ENCODE results near the gene LOXL1. TPM values are rescaled to one million over a fixed set of nuclear protein-coding genes. Genes with fewer than 3 reads are reported as not detected.

LOXL1 gene
- total RNA-seq, 1 donor from 2014 or later, result 129 TPM

- DNase-seq (ENCODE audit: low read depth), result peak; percentile 95
Observed at GRCh38 chr15:73991726-73992593, 65.7 kb downstream of the LOXL1 start, which contains the start of gene STOML1. Gene STOML1, minus strand, starts transcription at chr15:73992295. Its CDS starts 72 bp downstream, at chr15:73992223.

- DNase-seq (ENCODE audit: low read depth), result no peak
Observed at GRCh38 chr15:73992594-73992898, 66.3 kb downstream of the LOXL1 start.

DNA sequence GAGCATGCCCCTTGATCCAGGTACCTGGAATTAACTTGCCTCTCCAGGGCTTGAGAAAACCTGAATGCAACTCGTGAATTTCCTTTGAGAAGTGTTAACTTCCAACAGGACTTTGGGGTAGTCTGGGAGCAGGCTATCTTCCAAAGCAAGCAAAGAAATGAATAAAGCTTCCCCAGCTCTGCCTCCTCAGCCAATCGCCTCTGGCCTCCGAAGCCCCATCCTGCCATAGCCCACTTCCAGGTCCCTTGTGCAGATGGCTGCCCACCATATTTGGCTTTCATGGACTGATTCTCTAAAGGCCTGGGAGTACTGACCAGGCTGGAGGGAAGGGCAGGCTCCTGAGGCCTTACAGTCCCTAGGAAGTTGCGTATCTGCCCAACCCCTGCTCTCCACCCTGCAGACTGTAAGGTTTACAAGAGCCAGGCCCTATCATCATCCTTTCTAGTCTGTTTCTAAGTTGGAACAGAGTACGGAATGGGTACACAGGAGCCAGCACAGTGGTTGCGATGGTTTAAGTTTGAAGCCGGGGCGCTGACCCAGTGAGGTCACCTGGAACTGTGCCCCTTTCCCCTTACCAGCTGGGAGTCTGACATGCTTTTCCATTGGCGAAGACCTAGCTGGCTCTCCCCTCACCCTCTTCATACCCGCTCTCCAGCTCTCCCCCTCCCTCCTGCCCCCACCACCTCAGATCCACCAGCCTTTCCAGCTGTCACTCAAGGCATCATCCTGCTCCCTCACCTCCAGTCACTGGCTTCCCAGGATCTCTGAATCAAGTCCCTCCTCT, 67.1 kb downstream of the LOXL1 start:
- DNase-seq (ENCODE audit: low read depth), result no peak

GRCh38 chr15:73994413-73994883, 68.2 kb downstream of the LOXL1 start, which contains the start of gene PML:
Gene PML, plus strand, starts transcription at chr15:73994716. Its CDS starts 97 bp downstream, at chr15:73994813.
- peak; percentile 96 for DNase-seq (ENCODE audit: low read depth)

- no peak for DNase-seq (ENCODE audit: low read depth)
Observed at GRCh38 chr15:73994912-73995622, 68.8 kb downstream of the LOXL1 start.

- DNase-seq (ENCODE audit: low read depth), result no peak
Observed at GRCh38 chr15:73996267-73996666, 70.0 kb downstream of the LOXL1 start.

DNA sequence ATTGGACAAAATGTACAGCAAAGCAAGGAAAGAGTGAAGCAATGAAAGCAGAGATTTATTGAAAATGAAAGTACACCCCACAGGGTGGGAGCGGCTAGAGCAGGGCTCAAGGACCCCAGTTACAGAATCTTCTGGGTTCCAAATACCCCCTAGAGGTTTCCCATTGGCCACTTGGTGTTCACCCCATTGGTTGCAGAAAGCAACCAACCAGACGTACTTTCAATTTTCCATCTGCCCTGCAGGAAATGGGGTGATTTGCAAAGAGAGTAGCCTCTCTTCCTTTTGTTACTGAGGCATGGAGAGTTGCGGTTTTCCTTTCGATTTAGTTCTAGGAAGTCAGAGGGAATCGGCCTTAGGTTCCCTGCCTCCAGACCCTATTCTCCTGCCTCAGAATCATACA, 70.7 kb downstream of the LOXL1 start:
- peak; percentile 56 for DNase-seq (ENCODE audit: low read depth)

DNA sequence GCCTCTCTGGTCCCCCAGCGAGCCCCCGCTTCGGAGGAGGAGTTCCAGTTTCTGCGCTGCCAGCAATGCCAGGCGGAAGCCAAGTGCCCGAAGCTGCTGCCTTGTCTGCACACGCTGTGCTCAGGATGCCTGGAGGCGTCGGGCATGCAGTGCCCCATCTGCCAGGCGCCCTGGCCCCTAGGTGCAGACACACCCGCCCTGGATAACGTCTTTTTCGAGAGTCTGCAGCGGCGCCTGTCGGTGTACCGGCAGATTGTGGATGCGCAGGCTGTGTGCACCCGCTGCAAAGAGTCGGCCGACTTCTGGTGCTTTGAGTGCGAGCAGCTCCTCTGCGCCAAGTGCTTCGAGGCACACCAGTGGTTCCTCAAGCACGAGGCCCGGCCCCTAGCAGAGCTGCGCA, 71.7 kb downstream of the LOXL1 start:
- DNase-seq (ENCODE audit: low read depth), result no peak

Other genes with a start within 250 kb of the LOXL1 start
- gene CD276, start 242.1 kb upstream of the LOXL1 start, total RNA-seq, result 77.8 and 202 TPM in 2 replicates
- gene INSYN1, start 173.1 kb upstream of the LOXL1 start, total RNA-seq, result 0.32 and 0.73 TPM in 2 replicates
- not detected in 2 replicates for gene TBC1D21, start 52.9 kb upstream of the LOXL1 start, total RNA-seq
- 32.2 and 35.1 TPM in 2 replicates for gene STOML1, start 65.8 kb downstream of the LOXL1 start, total RNA-seq
- 33.8 and 43.0 TPM in 2 replicates for gene PML, start 68.3 kb downstream of the LOXL1 start, total RNA-seq
- gene GOLGA6A, start 156.1 kb downstream of the LOXL1 start, total RNA-seq, result 0.16 TPM in 1 of 2 replicates, not detected in the other
- gene ISLR2, start 204.1 kb downstream of the LOXL1 start, total RNA-seq, result not detected in 2 replicates
- gene ISLR, start 247.2 kb downstream of the LOXL1 start, total RNA-seq, result 0.31 and 2.2 TPM in 2 replicates

Measured in myocyte (in vitro differentiated cells).